Endothelial cell of umbilical vein (primary cell): Measurements from ENCODE around the gene CRACR2A.

Experiments
- JUN ChIP-seq: IDR thresholded peaks from 2 replicates; pipeline ENCODE4 v1.6.1; 2011; ENCODE audit warnings: borderline replicate concordance, low read depth; ENCODE audit not compliant: insufficient read length, insufficient read depth
- TF ChIP-seq, protein P1 (sequence below), 2 donors: IDR thresholded peaks; 1 replicate in 1 of 2; 2 replicates in 1 of 2; pipeline ENCODE4 v1.5.1; 2011; ENCODE audit warnings: low read length in 2 of 2, mild to moderate bottlenecking in 2 of 2, moderate library complexity in 2 of 2, control low read depth in 1 of 2, inconsistent platforms in 1 of 2, low read depth in 1 of 2; ENCODE audit not compliant: insufficient read depth in 1 of 2; ENCODE audit errors: extremely low read depth in 1 of 2

DNA sequence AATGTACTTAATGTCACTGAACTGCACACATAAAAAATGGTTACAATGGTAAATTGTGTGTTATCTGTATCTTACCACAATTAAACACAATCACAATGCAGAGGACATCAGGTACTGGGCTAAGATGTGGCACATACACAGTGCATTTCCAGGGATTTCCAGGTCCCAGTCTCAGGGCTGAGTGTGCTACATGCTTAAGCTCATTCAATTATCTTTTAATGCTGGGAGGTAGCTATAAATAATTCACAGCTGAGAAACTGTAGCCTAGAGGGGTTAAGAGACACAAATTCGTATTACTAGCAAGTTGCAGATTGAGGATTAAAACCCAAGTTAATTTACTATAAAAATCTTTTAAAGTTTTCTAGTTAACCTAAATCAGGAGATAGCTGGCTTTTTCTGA, 67.1 kb downstream of the CRACR2A start:
- TF ChIP-seq JUN = no peak
- TF ChIP-seq, protein P1, sequence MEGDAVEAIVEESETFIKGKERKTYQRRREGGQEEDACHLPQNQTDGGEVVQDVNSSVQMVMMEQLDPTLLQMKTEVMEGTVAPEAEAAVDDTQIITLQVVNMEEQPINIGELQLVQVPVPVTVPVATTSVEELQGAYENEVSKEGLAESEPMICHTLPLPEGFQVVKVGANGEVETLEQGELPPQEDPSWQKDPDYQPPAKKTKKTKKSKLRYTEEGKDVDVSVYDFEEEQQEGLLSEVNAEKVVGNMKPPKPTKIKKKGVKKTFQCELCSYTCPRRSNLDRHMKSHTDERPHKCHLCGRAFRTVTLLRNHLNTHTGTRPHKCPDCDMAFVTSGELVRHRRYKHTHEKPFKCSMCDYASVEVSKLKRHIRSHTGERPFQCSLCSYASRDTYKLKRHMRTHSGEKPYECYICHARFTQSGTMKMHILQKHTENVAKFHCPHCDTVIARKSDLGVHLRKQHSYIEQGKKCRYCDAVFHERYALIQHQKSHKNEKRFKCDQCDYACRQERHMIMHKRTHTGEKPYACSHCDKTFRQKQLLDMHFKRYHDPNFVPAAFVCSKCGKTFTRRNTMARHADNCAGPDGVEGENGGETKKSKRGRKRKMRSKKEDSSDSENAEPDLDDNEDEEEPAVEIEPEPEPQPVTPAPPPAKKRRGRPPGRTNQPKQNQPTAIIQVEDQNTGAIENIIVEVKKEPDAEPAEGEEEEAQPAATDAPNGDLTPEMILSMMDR (IDR thresholded peaks at IDR 0.05; ENCODE audit: extremely low read depth in 1 of 2, insufficient read depth in 1 of 2, low read depth in 1 of 2, low read length in 2 of 2) = no peak
